Esophagus squamous epithelium (tissue), 5 donors: ENCODE data around the gene NAPB. TPM values are rescaled to one million over a fixed set of nuclear protein-coding genes. Genes with fewer than 3 reads are reported as not detected.

ENCODE experiments used
- DNase-seq: peaks from one replicate; lab custom pipeline; 2025; lab: John Stamatoyannopoulos, UW
- H3K27ac ChIP-seq, 4 donors: fragments of 200-600 bp; sonication (generic); one replicate each; pipeline ENCODE4 v1.5.1; 2016 to 2019; ENCODE audit warnings: mild to moderate bottlenecking in 1 of 4
- H3K27me3 ChIP-seq, 4 donors: fragments of 200-600 bp; sonication (generic); 1 replicate in 3 of 4; 2 replicates in 1 of 4; pipeline versions ENCODE4 v1.5.1 to v1.6.0; 2017 to 2021; ENCODE audit warnings: antibody characterized with exemption in 1 of 4
- H3K36me3 ChIP-seq, 3 donors: fragments of 200-600 bp; sonication (generic); one replicate each; pipeline ENCODE4 v1.5.1; 2016 to 2019
- H3K4me1 ChIP-seq, 3 donors: fragments of 200-600 bp; sonication (generic); one replicate each; pipeline ENCODE4 v1.5.1; 2017 to 2019
- H3K4me3 ChIP-seq, 4 donors: fragments of 200-600 bp; sonication (generic); 1 replicate in 3 of 4; 2 replicates in 1 of 4; pipeline ENCODE4 v1.5.1; 2016 to 2019; ENCODE audit warnings: mild to moderate bottlenecking in 2 of 4, moderate library complexity in 1 of 4
- H3K9me3 ChIP-seq, 3 donors: fragments of 200-600 bp; sonication (generic); one replicate each; pipeline ENCODE4 v1.5.1; 2016 to 2019
- CTCF ChIP-seq, 6 experiments: fragments of 450-650 bp in 4 of 6; fragments of 200-600 bp in 2 of 6; sonication (generic) in 2 of 6; IDR thresholded peaks; one replicate each; pipeline ENCODE4 v1.5.1; 2016 to 2019; ENCODE audit warnings: antibody characterized with exemption in 6 of 6, mild to moderate bottlenecking in 4 of 6, moderate library complexity in 4 of 6
- POLR2A ChIP-seq, 4 donors: fragments of 450-650 bp; IDR thresholded peaks; one replicate each; pipeline ENCODE4 v1.6.1; 2017; ENCODE audit warnings: antibody characterized with exemption in 4 of 4, mild to moderate bottlenecking in 4 of 4, moderate library complexity in 3 of 4
- WGBS, 2 donors: methylation state at CpG; one replicate each; pipeline ENCODE4 v1.1.5; 2018; 5-methylcytosine and 5-hydroxymethylcytosine counted together
- intact Hi-C: fragments of 100-400 bp; cut with DNase I; formaldehyde crosslinking; loops from one replicate; pipeline ENCODE4 v1.15.0; 2022
- total RNA-seq, 4 donors: library from RNA; depleted of rRNA; stranded (reverse); fragments of >200 nt; gene quantifications; one replicate each; pipeline ENCODE4 v1.1.0, GENCODE V29; 2016
- donor health status: DM: yes; HTN: yes; CAD: no.

Gene NAPB
- total RNA-seq, 4 donors from 2014 or later: 7.7 to 16.0 (median 8.7) TPM

- WGBS, 2 donors: 96 to 97% methylated on average over 6 of the region's 6 CpGs
- intact Hi-C loops: loop anchor here (10.0 kb wide), 1 partner anchor 313 kb away; the partner anchor contains the start of gene SSTR4
Observed at GRCh38 chr20:23347791-23348190, 73.5 kb downstream of the NAPB start.

GRCh38 chr20:23346002-23346401, 75.3 kb downstream of the NAPB start:
- Histone ChIP-seq H3K4me1 (peaks cover 6 to 18% (median 6%) of the 10 kb centered on the region in 3 donors), H3K27me3 (peaks cover 0 to 10% (median 0%) of the 10 kb centered on the region in 4 donors), H3K9me3 (no peaks in the 10 kb centered on the region), H3K36me3 (no peaks in the 10 kb centered on the region), H3K4me3 (no peak overlapping the region), H3K27ac (no peak overlapping the region)
- TF ChIP-seq CTCF (IDR thresholded peaks at IDR 0.05) (no peak), POLR2A (IDR thresholded peaks at IDR 0.05) (no peak)
- no peak for DNase-seq
- intact Hi-C loops: loop anchor here (10.0 kb wide), 1 partner anchor 311 kb away; the partner anchor contains the start of gene SSTR4
- 74 to 83% methylated on average over 1 to 4 of the region's 4 CpGs for WGBS, 2 donors

More at GRCh38 chr20:23347791-23348190, 73.5 kb downstream of the NAPB start:
- Histone ChIP-seq H3K27me3 (no peaks in the 10 kb centered on the region), H3K36me3 (no peaks in the 10 kb centered on the region), H3K4me1 (peaks cover 14 to 36% (median 19%) of the 10 kb centered on the region in 3 donors), H3K4me3 (no peak overlapping the region), H3K9me3 (no peaks in the 10 kb centered on the region), H3K27ac (no peak overlapping the region)
- no peak for DNase-seq
- TF ChIP-seq POLR2A (IDR thresholded peaks at IDR 0.05) (no peak), CTCF (IDR thresholded peaks at IDR 0.05) (no peak)

GRCh38 chr20:23344336-23344735, 77.0 kb downstream of the NAPB start:
- no peak for DNase-seq
- H3K36me3 ChIP-seq: no peaks in the 10 kb centered on the region
- peaks cover 3 to 20% (median 5%) of the 10 kb centered on the region in 3 donors for H3K4me1 ChIP-seq
- H3K27ac ChIP-seq: no peak overlapping the region
- TF ChIP-seq POLR2A (IDR thresholded peaks at IDR 0.05) (no peak), CTCF (IDR thresholded peaks at IDR 0.05) (no peak)
- no peak overlapping the region for H3K4me3 ChIP-seq
- intact Hi-C loops: loop anchor here (10.0 kb wide), 1 partner anchor 310 kb away; the partner anchor contains the start of gene SSTR4
- 44 to 64% methylated on average over 2 to 5 of the region's 5 CpGs for WGBS, 2 donors
- H3K27me3 ChIP-seq: peaks cover 0 to 10% (median 0%) of the 10 kb centered on the region in 4 donors
- no peaks in the 10 kb centered on the region for H3K9me3 ChIP-seq

GRCh38 chr20:23343590-23343989, 77.7 kb downstream of the NAPB start:
- DNase-seq: no peak
- H3K9me3 ChIP-seq: no peaks in the 10 kb centered on the region
- intact Hi-C loops: loop anchor here (10.0 kb wide), 1 partner anchor 309 kb away; the partner anchor contains the start of gene SSTR4
- WGBS, 2 donors: 90 to 95% methylated on average over 1 of the region's 1 CpG
- peaks cover 0 to 10% (median 0%) of the 10 kb centered on the region in 4 donors for H3K27me3 ChIP-seq
- H3K36me3 ChIP-seq: no peaks in the 10 kb centered on the region
- TF ChIP-seq CTCF (IDR thresholded peaks at IDR 0.05) (no peak), POLR2A (IDR thresholded peaks at IDR 0.05) (no peak)
- no peak overlapping the region for H3K27ac ChIP-seq
- H3K4me3 ChIP-seq: no peak overlapping the region
- H3K4me1 ChIP-seq: peaks cover 0 to 12% (median 0%) of the 10 kb centered on the region in 3 donors

GRCh38 chr20:23341073-23341472, 80.2 kb downstream of the NAPB start:
- intact Hi-C loops: loop anchor here (10.0 kb wide), 1 partner anchor 306 kb away; the partner anchor contains the start of gene SSTR4
- H3K27ac ChIP-seq: no peak overlapping the region
- H3K4me1 ChIP-seq: peaks cover 0 to 8% (median 0%) of the 10 kb centered on the region in 3 donors
- no peak for TF ChIP-seq POLR2A (IDR thresholded peaks at IDR 0.05)
- TF ChIP-seq CTCF (IDR thresholded peaks at IDR 0.05): no peak
- DNase-seq: no peak
- H3K27me3 ChIP-seq: peaks cover 0 to 10% (median 0%) of the 10 kb centered on the region in 4 donors
- no peak overlapping the region for H3K4me3 ChIP-seq
- no peaks in the 10 kb centered on the region for H3K36me3 ChIP-seq
- H3K9me3 ChIP-seq: no peaks in the 10 kb centered on the region
- WGBS, 2 donors: 55 to 75% methylated on average over 2 of the region's 2 CpGs
